Endothelial cell of umbilical vein (primary cell): ENCODE measurements around the gene LCTL. TPM values are rescaled to one million over a fixed set of nuclear protein-coding genes. Genes with fewer than 3 reads are reported as not detected.

ENCODE experiments used
- BruUV-seq: library from RNA; stranded (reverse); fragments of 400-500 nt; replicated peaks from 2 replicates; lab custom pipeline; 2021; lab: Mats Ljungman, UMichigan
- CTCF ChIA-PET: fragments of 300-600, 350-600 bp; sonication (Branson Sonifier 250); formaldehyde crosslinking; loops from one replicate; lab custom pipeline; 2021; ENCODE audit warnings: antibody characterized with exemption, inconsistent platforms; lab: Charles Lee
- POLR2A ChIA-PET: fragments of 300-600, 350-600 bp; sonication (Branson Sonifier 250); formaldehyde crosslinking; loops from one replicate; lab custom pipeline; 2021; ENCODE audit warnings: antibody characterized with exemption, inconsistent platforms; lab: Charles Lee
- DNase-seq: peaks from one replicate; pipeline ENCODE4 v3.0.0-alpha.2; 2011; ENCODE audit warnings: low read depth, low spot score
- FAIRE-seq: peaks from 2 replicates; lab custom pipeline; 2011; peaks lifted over from hg19 to GRCh38; lab: Jason Lieb, UNC
- H2AFZ ChIP-seq: 2 replicates; pipeline ENCODE4 v1.6.0; 2012; ENCODE audit warnings: low read depth, low read length, control low read depth, inconsistent platforms
- H3K27ac ChIP-seq: 2 replicates; pipeline ENCODE4 v1.5.1; 2011; ENCODE audit warnings: low read depth, mild to moderate bottlenecking, control low read depth, low read length, moderate library complexity; ENCODE audit not compliant: insufficient read depth
- H3K27me3 ChIP-seq, 2 experiments: 2 replicates each; pipeline versions ENCODE4 v1.6.0 to v1.6.1; 2011; ENCODE audit warnings: low read length in 2 of 2, mixed read lengths in 1 of 2; ENCODE audit not compliant: control insufficient read depth in 2 of 2, insufficient read depth in 2 of 2
- H3K36me3 ChIP-seq, 2 experiments: 2 replicates in 1 of 2; 3 replicates in 1 of 2; pipeline ENCODE4 v1.5.1; 2011; ENCODE audit warnings: low read length in 2 of 2, mild to moderate bottlenecking in 1 of 2, moderate library complexity in 1 of 2; ENCODE audit not compliant: control insufficient read depth in 2 of 2, insufficient read depth in 2 of 2; ENCODE audit errors: extremely low read depth in 1 of 2
- H3K4me1 ChIP-seq: 3 replicates; pipeline ENCODE4 v1.5.1; 2011; ENCODE audit warnings: mild to moderate bottlenecking, low read length; ENCODE audit not compliant: control insufficient read depth, insufficient read depth; ENCODE audit errors: extremely low read depth
- H3K4me2 ChIP-seq: 2 replicates; pipeline ENCODE4 v1.6.1; 2011; ENCODE audit warnings: low read length, control low read depth, mixed read lengths; ENCODE audit not compliant: insufficient read depth
- H3K4me3 ChIP-seq, 3 experiments: fragments of 200-600 bp in 1 of 3; sonication (generic), shearing (Covaris generic) in 1 of 3; replicated peaks in 1 of 3; 2 replicates each; pipeline ENCODE4 v1.5.1; 2011 to 2016; ENCODE audit warnings: control low read depth in 3 of 3, low read length in 3 of 3, mild to moderate bottlenecking in 2 of 3, inconsistent platforms in 1 of 3, low read depth in 1 of 3, moderate library complexity in 1 of 3; ENCODE audit not compliant: insufficient read depth in 1 of 3
- H3K79me2 ChIP-seq: 2 replicates; pipeline ENCODE4 v1.6.0; 2012; ENCODE audit warnings: low read length, inconsistent platforms; ENCODE audit not compliant: control insufficient read depth, insufficient read depth
- H3K9ac ChIP-seq: replicated peaks from 2 replicates; pipeline ENCODE3; 2011; ENCODE audit warnings: low read length, control low read depth; ENCODE audit not compliant: insufficient read depth; ENCODE audit errors: extremely low read depth
- H3K9me1 ChIP-seq: replicated peaks from 3 replicates; pipeline ENCODE4 v1.6.0; 2011; ENCODE audit warnings: mild to moderate bottlenecking, low read length; ENCODE audit not compliant: control insufficient read depth, insufficient read depth; ENCODE audit errors: extremely low read depth
- H3K9me3 ChIP-seq: replicated peaks from 2 replicates; pipeline ENCODE4 v1.5.1; 2012; ENCODE audit warnings: low read length, inconsistent platforms; ENCODE audit not compliant: control insufficient read depth, insufficient read depth
- H4K20me1 ChIP-seq: replicated peaks from 2 replicates; pipeline ENCODE3; 2011; ENCODE audit warnings: mild to moderate bottlenecking, low read length; ENCODE audit not compliant: control insufficient read depth, insufficient read depth; ENCODE audit errors: extremely low read depth
- CTCF ChIP-seq, 2 donors: IDR thresholded peaks; 1 replicate in 1 of 2; 2 replicates in 1 of 2; pipeline ENCODE4 v1.5.1; 2011; ENCODE audit warnings: low read length in 2 of 2, mild to moderate bottlenecking in 2 of 2, moderate library complexity in 2 of 2, control low read depth in 1 of 2, inconsistent platforms in 1 of 2, low read depth in 1 of 2; ENCODE audit not compliant: insufficient read depth in 1 of 2; ENCODE audit errors: extremely low read depth in 1 of 2
- EZH2 ChIP-seq: IDR thresholded peaks from 2 replicates; pipeline ENCODE4 v1.6.1; 2012; ENCODE audit warnings: borderline replicate concordance, low read depth, mild to moderate bottlenecking, moderate library complexity, low read length, inconsistent platforms; ENCODE audit not compliant: severe bottlenecking
- FOS ChIP-seq: IDR thresholded peaks from 2 replicates; pipeline ENCODE4 v1.6.1; 2011; ENCODE audit warnings: mild to moderate bottlenecking, low read length, moderate library complexity, borderline replicate concordance; ENCODE audit not compliant: insufficient read depth
- GATA2 ChIP-seq: IDR thresholded peaks from 2 replicates; pipeline ENCODE4 v1.7.0; 2011; ENCODE audit warnings: low read depth, mild to moderate bottlenecking, moderate library complexity, mixed read lengths, low read length; ENCODE audit not compliant: insufficient read length, insufficient read depth
- JUN ChIP-seq: IDR thresholded peaks from 2 replicates; pipeline ENCODE4 v1.6.1; 2011; ENCODE audit warnings: borderline replicate concordance, low read depth; ENCODE audit not compliant: insufficient read length, insufficient read depth
- MAX ChIP-seq: IDR thresholded peaks from 2 replicates; pipeline ENCODE4 v1.6.1; 2011; ENCODE audit not compliant: insufficient read depth, insufficient read length
- MYC ChIP-seq: IDR thresholded peaks from one replicate; pipeline ENCODE4 v1.6.1; 2011; ENCODE audit warnings: mild to moderate bottlenecking, low read depth, low read length
- POLR2A ChIP-seq: IDR thresholded peaks from 2 replicates; pipeline ENCODE4 v1.6.1; 2012; ENCODE audit warnings: low read depth, mild to moderate bottlenecking, control low read depth, low read length
- POLR2AphosphoS5 ChIP-seq: IDR thresholded peaks from 2 replicates; pipeline ENCODE4 v1.6.1; 2012; ENCODE audit warnings: low read depth, mild to moderate bottlenecking, control low read depth, low read length, moderate library complexity; ENCODE audit not compliant: insufficient read depth
- dilution Hi-C: fragments of 300-500 bp; cut with MboI; formaldehyde crosslinking; loops from one replicate; pipeline ENCODE4 v1.15.0; 2019; ENCODE audit warnings: low sequenced_read_pairs; ENCODE audit not compliant: extremely low pct_ligation_motif_present
- intact Hi-C: fragments of 100-400 bp; cut with micrococcal nuclease; formaldehyde crosslinking; loops from one replicate; pipeline ENCODE4 v1.10.0; 2022
- polyA plus RNA-seq, 4 experiments: library from polyadenylated mRNA; depleted of rRNA in 3 of 4; stranded (reverse) in 3 of 4; unstranded in 1 of 4; fragments of >200 nt; gene quantifications; 2 replicates each; pipeline versions ENCODE4 v1.2.1 to v1.2.3, GENCODE V29; 2011 to 2012; ENCODE audit warnings: missing spikeins in 1 of 4
- total RNA-seq: library from RNA; stranded (reverse); gene quantifications from 2 replicates; pipeline ENCODE4 v1.2.3, GENCODE V29; 2021

The LCTL gene
- total and polyA plus RNA-seq, 2 donors (not counting 3 experiments of a cell fraction or from before 2014, with no cell fraction given): 0.04 TPM; not detected in 1

GRCh38 chr15:66573719-66574595 lies 8.2 kb upstream of the LCTL start:
- no TSS peak for BruUV-seq
- no peaks in the 10 kb centered on the region for H3K9me3 ChIP-seq
- peaks cover 12% of the 10 kb centered on the region for H3K4me1 ChIP-seq
- no peak for TF ChIP-seq FOS
- ChIA-PET CTCF (interaction anchor here (2.1 kb wide), 1 partner anchor 8 kb away, joined by 8 read pairs; the partner anchor contains the start of gene LCTL), POLR2A (no interaction called here)
- H4K20me1 ChIP-seq: no peaks in the 10 kb centered on the region
- H3K4me3 ChIP-seq: no peak overlapping the region
- DNase-seq (no peak), FAIRE-seq (no peak)
- H3K27ac ChIP-seq: no peak overlapping the region
- no peak overlapping the region for H3K9ac ChIP-seq
- H3K79me2 ChIP-seq: no peaks in the 10 kb centered on the region
- no peak overlapping the region for H2AFZ ChIP-seq
- intact Hi-C loops: no loop called here
- H3K4me2 ChIP-seq: no peak overlapping the region
- H3K27me3 ChIP-seq: no peaks in the 10 kb centered on the region
- H3K9me1 ChIP-seq: no peaks in the 10 kb centered on the region
- dilution Hi-C loops: no loop called here
- no peaks in the 10 kb centered on the region for H3K36me3 ChIP-seq

GRCh38 chr15:66573348-66573718 lies 7.5 kb upstream of the LCTL start:
- CTCF ChIA-PET: interaction anchor here (1.3 kb wide), 1 partner anchor 12 kb away, joined by 3 read pairs; no protein-coding TSS in a partner anchor

More at GRCh38 chr15:66573348-66573718, 7.5 kb upstream of the LCTL start:
- intact Hi-C loops: no loop called here
- Histone ChIP-seq H3K9me1 (no peaks in the 10 kb centered on the region), H3K4me3 (no peak overlapping the region), H3K9me3 (no peaks in the 10 kb centered on the region), H3K79me2 (no peaks in the 10 kb centered on the region), H3K27me3 (no peaks in the 10 kb centered on the region), H2AFZ (no peak overlapping the region), H3K4me2 (no peak overlapping the region), H3K4me1 (peaks cover 7% of the 10 kb centered on the region), H3K27ac (no peak overlapping the region), H3K36me3 (no peaks in the 10 kb centered on the region), H3K9ac (no peak overlapping the region), H4K20me1 (no peaks in the 10 kb centered on the region)
- TF ChIP-seq POLR2AphosphoS5: no peak
- no peak for TF ChIP-seq EZH2
- no peak for TF ChIP-seq GATA2
- TF ChIP-seq JUN: no peak
- TF ChIP-seq MYC: no peak
- no peak for TF ChIP-seq CTCF (IDR thresholded peaks at IDR 0.05; ENCODE audit: extremely low read depth in 1 of 2, insufficient read depth in 1 of 2, low read depth in 1 of 2, low read length in 2 of 2)
- TF ChIP-seq FOS: no peak
- no peak for TF ChIP-seq POLR2A
- no peak for TF ChIP-seq MAX
- FAIRE-seq (no peak), DNase-seq (no peak)
- POLR2A ChIA-PET: no interaction called here
- no TSS peak for BruUV-seq
- dilution Hi-C loops: no loop called here
